ENCODE results near the gene NAA20.

The NAA20 gene

GRCh38 chr20:20079102-20079784 lies 62.1 kb downstream of the NAA20 start:
- DNase-seq = peak; percentile 5

Measured in NCI-H1436 (cell line).